ENCODE measurements around the gene TCF7.
"Not testable (repeated sequence)": the region's sequence is repeated elsewhere in the genome, so short reads cannot be mapped to it uniquely, and the experiment has no call there.

The TCF7 gene

GRCh38 chr5:134149571-134150303 is 35.3 kb downstream of the TCF7 start:
- Mint-ChIP-seq H3K36me3 (ENCODE audit: low read depth) (peaks cover 63% of the 10 kb centered on the region), H3K4me1 (ENCODE audit: low read depth) (peaks cover 56% of the 10 kb centered on the region), H3K27me3 (no peaks in the 10 kb centered on the region), H3K27ac (peak overlapping the region; percentile 47), H3K4me3 (no peak overlapping the region), H3K9me3 (no peaks in the 10 kb centered on the region)

- Mint-ChIP-seq H3K9me3 (no peaks in the 10 kb centered on the region), H3K36me3 (ENCODE audit: low read depth) (peaks cover 69% of the 10 kb centered on the region), H3K4me1 (ENCODE audit: low read depth) (peaks cover 49% of the 10 kb centered on the region), H3K4me3 (no peak overlapping the region), H3K27ac (peak overlapping the region; percentile 69), H3K27me3 (no peaks in the 10 kb centered on the region)
Observed at GRCh38 chr5:134151723-134152122, 37.2 kb downstream of the TCF7 start.

- not testable (repeated sequence) for H3K4me3 Mint-ChIP-seq, H3K27me3 Mint-ChIP-seq, H3K9me3 Mint-ChIP-seq
- Mint-ChIP-seq H3K4me1 (ENCODE audit: low read depth) (peaks cover 49% of the 10 kb centered on the region), H3K36me3 (ENCODE audit: low read depth) (peaks cover 70% of the 10 kb centered on the region), H3K27ac (peak overlapping the region; percentile 78)
Observed at GRCh38 chr5:134152173-134152832, 37.8 kb downstream of the TCF7 start.

GRCh38 chr5:134153241-134153640 is 38.8 kb downstream of the TCF7 start:
- Mint-ChIP-seq H3K36me3 (ENCODE audit: low read depth) (peaks cover 80% of the 10 kb centered on the region), H3K27ac (peak overlapping the region; percentile 78), H3K4me1 (ENCODE audit: low read depth) (peaks cover 58% of the 10 kb centered on the region), H3K4me3 (no peak overlapping the region), H3K27me3 (no peaks in the 10 kb centered on the region), H3K9me3 (no peaks in the 10 kb centered on the region)

- Mint-ChIP-seq H3K4me3 (no peak overlapping the region), H3K4me1 (ENCODE audit: low read depth) (peaks cover 60% of the 10 kb centered on the region), H3K27ac (peak overlapping the region; percentile 50), H3K27me3 (no peaks in the 10 kb centered on the region), H3K36me3 (ENCODE audit: low read depth) (peaks cover 84% of the 10 kb centered on the region), H3K9me3 (no peaks in the 10 kb centered on the region)
Observed at GRCh38 chr5:134153657-134154056, 39.2 kb downstream of the TCF7 start.

GRCh38 chr5:134161513-134162395 is 47.3 kb downstream of the TCF7 start:
- Mint-ChIP-seq H3K27me3 (no peaks in the 10 kb centered on the region), H3K27ac (peak overlapping the region; percentile 82), H3K4me3 (no peak overlapping the region), H3K4me1 (ENCODE audit: low read depth) (peaks cover 37% of the 10 kb centered on the region), H3K9me3 (no peaks in the 10 kb centered on the region), H3K36me3 (ENCODE audit: low read depth) (peaks cover 76% of the 10 kb centered on the region)

- peaks cover 79% of the 10 kb centered on the region for H3K36me3 Mint-ChIP-seq (ENCODE audit: low read depth)
- no peak overlapping the region for H3K27ac Mint-ChIP-seq
- H3K4me1 Mint-ChIP-seq (ENCODE audit: low read depth), result peaks cover 34% of the 10 kb centered on the region
- H3K9me3 Mint-ChIP-seq, result no peaks in the 10 kb centered on the region
- no peaks in the 10 kb centered on the region for H3K27me3 Mint-ChIP-seq
- H3K4me3 Mint-ChIP-seq, result no peak overlapping the region
Observed at GRCh38 chr5:134162592-134162991, 48.1 kb downstream of the TCF7 start.

GRCh38 chr5:134171972-134172371 is 57.5 kb downstream of the TCF7 start:
- no peaks in the 10 kb centered on the region for H3K9me3 Mint-ChIP-seq
- no peak overlapping the region for H3K27ac Mint-ChIP-seq
- peaks cover 58% of the 10 kb centered on the region for H3K36me3 Mint-ChIP-seq (ENCODE audit: low read depth)
- H3K4me3 Mint-ChIP-seq, result no peak overlapping the region
- peaks cover 44% of the 10 kb centered on the region for H3K4me1 Mint-ChIP-seq (ENCODE audit: low read depth)
- H3K27me3 Mint-ChIP-seq, result no peaks in the 10 kb centered on the region

GRCh38 chr5:134174841-134175839 is 60.7 kb downstream of the TCF7 start:
- Mint-ChIP-seq H3K36me3 (ENCODE audit: low read depth) (peaks cover 37% of the 10 kb centered on the region), H3K4me3 (peak overlapping the region; percentile 90), H3K9me3 (no peaks in the 10 kb centered on the region), H3K27me3 (no peaks in the 10 kb centered on the region), H3K4me1 (ENCODE audit: low read depth) (peaks cover 37% of the 10 kb centered on the region), H3K27ac (peak overlapping the region; percentile 94)

GRCh38 chr5:134175921-134176510 is 61.5 kb downstream of the TCF7 start:
- no peaks in the 10 kb centered on the region for H3K27me3 Mint-ChIP-seq
- H3K27ac Mint-ChIP-seq, result peak overlapping the region; percentile 94
- peaks cover 28% of the 10 kb centered on the region for H3K36me3 Mint-ChIP-seq (ENCODE audit: low read depth)
- H3K4me1 Mint-ChIP-seq (ENCODE audit: low read depth), result peaks cover 37% of the 10 kb centered on the region
- H3K4me3 Mint-ChIP-seq, result peak overlapping the region; percentile 90
- no peaks in the 10 kb centered on the region for H3K9me3 Mint-ChIP-seq

GRCh38 chr5:134176511-134177368 is 62.3 kb downstream of the TCF7 start, which contains the start of gene SKP1:
Gene SKP1, minus strand, starts transcription at chr5:134176950. Its CDS starts 2,928 bp downstream, at chr5:134174022.
- Mint-ChIP-seq H3K27ac (peak within 1 kb of the TSS; percentile 94), H3K27me3 (no peaks in the 10 kb centered on the region), H3K9me3 (no peaks in the 10 kb centered on the region), H3K36me3 (ENCODE audit: low read depth) (peaks cover 21% of the 10 kb centered on the region), H3K4me3 (peak within 1 kb of the TSS; percentile 90), H3K4me1 (ENCODE audit: low read depth) (peaks cover 30% of the 10 kb centered on the region)

GRCh38 chr5:134177369-134178095 is 63.1 kb downstream of the TCF7 start:
- H3K27me3 Mint-ChIP-seq, result no peaks in the 10 kb centered on the region
- H3K36me3 Mint-ChIP-seq (ENCODE audit: low read depth), result peaks cover 15% of the 10 kb centered on the region
- peak overlapping the region; percentile 94 for H3K27ac Mint-ChIP-seq
- no peaks in the 10 kb centered on the region for H3K9me3 Mint-ChIP-seq
- peak overlapping the region; percentile 90 for H3K4me3 Mint-ChIP-seq
- peaks cover 25% of the 10 kb centered on the region for H3K4me1 Mint-ChIP-seq (ENCODE audit: low read depth)

All from stimulated activated naive CD8-positive, alpha-beta T cell treated with anti-CD3 and anti-CD28 coated beads, Interleukin-15, Interleukin-2, amounts not matched to agents 100 ng/mL and 50 ng/mL, for 24 hours (primary cell).